ENCODE measurements around the gene EIF4E1B.

EIF4E1B gene

DNA sequence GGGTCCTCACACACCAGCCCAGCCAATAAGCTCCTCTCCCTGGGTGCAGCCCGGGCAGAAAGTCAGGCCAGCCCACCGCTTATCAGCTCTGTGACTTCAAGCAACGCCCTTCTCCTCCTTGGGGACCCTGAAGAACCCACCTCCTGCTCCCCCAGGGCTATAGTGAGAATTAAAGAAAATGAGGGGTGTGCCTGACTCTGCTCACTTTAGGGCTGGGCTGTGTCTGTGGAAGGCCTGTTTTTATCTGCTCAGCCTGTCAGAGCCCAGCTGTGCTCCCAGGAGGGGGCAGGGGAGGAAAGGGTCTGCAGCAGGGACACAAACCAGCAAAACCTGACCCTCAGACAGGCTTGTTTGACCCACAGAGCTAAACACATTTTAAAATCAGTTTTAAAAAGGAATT, 24.4 kb upstream of the EIF4E1B start:
- DNase-seq (ENCODE audit: low read depth), result no peak

DNA sequence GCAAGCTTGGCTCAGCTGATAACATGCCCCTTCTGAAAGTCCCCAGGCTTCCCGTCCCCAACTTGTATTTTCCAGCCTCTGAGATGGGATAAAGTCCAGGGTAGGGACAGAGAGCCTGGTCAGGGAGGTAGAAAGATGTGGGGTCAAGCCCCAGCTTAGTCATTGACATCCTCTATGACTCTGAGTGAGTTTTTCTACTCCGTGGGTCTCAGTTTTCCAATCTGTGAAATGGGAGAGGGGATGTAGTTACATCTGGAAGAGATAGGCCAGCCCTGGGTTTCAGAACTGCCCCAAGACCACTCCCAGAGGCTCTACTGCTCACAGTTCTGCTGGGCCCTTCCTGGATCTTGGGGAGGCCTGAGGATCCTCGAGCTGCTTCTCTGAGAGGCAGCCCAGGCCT, 23.6 kb upstream of the EIF4E1B start:
- no peak for DNase-seq (ENCODE audit: low read depth)

DNA sequence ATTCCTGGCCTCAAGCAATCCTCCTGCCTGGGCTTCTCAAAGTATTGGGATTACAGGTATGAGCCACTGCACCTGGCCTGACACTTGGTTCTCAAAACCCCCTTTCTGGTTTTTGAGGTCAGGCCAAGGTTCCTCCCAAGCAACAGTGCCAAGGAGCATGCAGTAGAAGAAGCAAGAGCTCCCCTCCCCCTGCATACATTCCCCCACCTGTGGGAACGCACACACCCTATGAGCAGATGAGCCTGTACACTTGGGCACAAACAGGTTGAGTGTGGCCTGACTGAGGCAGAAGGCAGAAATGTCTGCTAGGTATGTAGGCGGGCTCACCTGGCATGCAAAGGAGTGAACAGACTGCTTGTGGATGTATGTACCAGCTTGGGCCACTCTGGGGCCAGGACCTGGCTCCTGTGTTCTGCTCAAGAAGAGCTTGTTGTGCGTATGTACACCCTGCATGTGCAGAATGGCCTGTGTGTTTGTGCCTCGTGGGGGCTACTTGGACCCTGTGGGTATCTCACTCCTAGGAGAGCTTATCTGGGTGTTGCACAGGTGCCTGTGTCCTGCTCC, 22.3 kb upstream of the EIF4E1B start:
- no peak for DNase-seq (ENCODE audit: low read depth)

DNA sequence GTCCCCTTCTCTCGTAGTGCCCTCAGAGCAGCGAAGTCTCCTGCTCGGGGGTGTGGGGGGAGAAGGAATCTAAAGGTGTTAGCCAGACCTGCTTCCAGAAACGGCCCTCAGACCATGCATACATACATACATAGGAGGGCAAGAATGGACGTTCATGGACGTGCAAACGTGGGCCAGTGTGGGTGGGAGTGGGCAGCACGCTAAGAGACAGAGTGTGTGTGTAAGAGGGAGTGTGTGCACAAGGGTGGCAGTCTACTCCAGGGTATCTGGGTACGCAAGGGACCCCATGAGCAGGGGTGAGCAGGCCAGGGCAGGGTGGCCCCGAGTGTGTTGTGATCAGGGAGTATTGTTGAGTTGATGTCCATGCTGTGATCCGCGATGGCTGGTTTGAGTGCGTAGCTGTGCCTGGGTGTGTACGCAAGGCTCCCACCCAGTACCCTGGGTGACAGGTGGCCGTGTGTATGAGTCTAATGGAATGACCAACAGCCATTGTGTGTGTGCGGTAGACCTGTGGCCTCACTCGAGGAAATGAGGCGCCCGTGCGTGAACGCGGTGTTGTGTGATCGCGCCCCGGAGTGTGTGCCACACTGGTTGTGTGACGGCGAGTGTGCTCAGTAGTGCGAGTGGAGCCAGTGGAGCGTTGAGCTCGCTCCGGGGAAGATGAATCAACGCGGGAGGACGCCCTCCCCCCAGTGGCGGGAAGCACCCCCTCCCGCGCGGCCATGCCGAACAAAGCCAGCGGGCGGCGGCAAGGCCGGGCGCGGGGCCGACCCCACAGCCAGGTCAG, 21.3 kb upstream of the EIF4E1B start:
- no peak for DNase-seq (ENCODE audit: low read depth)

DNA sequence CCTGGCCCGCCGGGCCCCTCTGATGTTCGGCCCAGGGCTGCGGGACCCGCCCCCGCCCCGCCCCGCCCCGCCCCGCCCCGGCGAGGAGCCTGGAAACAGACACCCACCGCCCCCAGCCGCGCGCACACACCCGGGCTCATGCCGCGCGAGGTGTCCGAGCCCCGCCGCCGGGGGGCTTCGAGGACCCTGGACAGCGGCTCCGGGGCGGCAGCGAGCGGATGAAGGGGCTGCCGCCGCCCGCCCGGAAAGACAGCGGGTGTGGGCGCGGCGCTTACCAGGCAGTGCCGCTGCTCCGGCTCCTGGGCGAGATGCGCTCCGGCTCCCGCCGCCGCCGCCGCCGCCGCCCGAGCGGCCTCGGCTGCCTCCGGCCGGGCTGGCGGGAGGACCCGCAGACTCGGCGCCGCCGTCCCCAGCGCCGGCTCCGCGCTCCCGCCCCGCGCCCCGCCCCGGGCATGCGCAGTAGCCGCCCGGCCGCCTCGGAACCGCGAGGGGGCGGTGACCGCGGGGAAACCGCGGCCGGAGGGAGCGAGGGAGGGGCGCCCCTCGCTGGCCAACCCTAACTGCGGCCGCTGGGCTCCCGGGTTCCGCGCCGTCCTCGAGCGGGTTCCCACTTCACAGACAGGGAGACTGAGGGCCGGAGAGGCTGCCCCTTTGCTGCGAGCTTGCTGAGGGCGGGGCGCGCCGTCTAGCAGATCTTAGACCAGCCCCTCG, 20.6 kb upstream of the EIF4E1B start, which contains the start of gene GPRIN1:
GPRIN1 (minus strand) TSS at position 433 of the 711 bp plus-strand sequence. CDS start 10,322 bp downstream, outside the sequence.
- DNase-seq (ENCODE audit: low read depth), result no peak

DNA sequence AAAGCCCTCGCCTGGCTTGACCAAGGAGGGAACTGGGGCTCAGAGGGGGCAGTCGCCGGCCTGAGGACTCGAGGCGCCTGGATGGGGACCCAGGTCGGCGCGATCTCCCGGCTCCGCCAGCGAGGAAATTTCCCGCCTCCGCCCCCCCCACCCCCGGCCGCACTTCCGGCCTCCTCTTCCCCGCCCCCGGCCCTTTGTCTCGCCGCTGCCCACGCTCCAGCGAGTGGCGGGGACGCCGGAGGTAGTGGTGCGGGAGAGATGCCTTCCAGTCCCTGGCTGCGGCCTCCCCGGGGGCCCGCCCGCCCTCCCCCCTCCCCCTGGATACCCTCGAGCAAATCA, 20.1 kb upstream of the EIF4E1B start:
- DNase-seq (ENCODE audit: low read depth), result no peak

DNA sequence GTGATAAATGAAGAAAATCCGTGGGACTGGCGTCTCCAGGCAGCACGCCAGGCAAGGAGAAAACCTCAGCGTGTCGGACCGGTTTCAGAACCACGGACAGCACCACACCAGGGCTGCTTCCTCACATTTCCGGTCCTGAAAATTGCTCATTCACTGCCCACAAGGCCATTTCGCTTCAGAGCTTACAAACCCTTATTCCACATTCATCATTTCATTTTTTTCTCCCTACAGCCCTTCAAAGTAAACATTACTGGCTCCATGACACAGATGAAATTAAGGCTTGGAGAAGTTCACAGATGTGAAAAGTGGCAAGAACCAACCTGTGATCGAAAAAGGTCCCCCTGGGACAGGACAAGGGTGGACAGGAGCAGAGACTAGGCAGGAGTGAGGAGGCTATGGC, 19.0 kb upstream of the EIF4E1B start:
- DNase-seq (ENCODE audit: low read depth), result peak; percentile 9

DNA sequence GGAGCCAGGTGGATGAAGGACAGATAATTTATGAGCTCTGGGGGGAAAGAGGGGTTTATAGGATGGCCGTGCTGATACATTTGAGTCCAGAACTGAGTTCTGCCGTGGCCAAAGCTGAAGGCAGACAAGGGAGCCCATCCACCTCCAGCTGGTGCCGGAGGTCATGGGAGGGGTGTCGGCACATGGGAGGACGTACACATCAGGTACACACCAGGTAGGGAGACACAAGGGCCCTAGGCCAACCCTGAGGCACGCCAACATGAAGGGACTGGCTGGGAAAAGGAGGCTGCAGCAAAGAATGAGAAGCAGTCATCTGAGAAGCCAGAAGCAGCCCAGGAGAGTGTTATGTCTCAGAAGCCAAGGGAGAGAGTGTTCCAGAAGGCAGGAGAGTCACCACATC, 18.5 kb upstream of the EIF4E1B start:
- DNase-seq (ENCODE audit: low read depth), result no peak

DNA sequence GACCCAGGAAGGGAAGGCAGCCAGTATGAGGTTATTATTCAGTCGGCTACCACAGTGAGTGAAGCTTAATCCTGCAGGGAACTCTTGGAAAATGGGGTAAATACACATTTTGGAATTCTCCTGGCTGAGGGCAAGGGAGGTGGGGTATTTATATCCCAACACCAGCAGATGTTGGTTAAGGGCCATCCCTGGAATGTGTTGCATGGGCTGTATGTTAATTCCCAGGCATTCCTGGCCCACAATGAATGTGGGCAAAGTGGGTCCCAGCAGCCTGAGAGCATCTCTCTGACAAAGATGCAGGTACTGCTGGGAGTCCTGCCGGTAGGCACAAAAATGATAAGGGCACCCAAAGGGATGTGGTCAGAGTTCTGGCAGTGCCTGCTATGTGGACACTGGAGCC, 17.6 kb upstream of the EIF4E1B start:
- DNase-seq (ENCODE audit: low read depth), result no peak

DNA sequence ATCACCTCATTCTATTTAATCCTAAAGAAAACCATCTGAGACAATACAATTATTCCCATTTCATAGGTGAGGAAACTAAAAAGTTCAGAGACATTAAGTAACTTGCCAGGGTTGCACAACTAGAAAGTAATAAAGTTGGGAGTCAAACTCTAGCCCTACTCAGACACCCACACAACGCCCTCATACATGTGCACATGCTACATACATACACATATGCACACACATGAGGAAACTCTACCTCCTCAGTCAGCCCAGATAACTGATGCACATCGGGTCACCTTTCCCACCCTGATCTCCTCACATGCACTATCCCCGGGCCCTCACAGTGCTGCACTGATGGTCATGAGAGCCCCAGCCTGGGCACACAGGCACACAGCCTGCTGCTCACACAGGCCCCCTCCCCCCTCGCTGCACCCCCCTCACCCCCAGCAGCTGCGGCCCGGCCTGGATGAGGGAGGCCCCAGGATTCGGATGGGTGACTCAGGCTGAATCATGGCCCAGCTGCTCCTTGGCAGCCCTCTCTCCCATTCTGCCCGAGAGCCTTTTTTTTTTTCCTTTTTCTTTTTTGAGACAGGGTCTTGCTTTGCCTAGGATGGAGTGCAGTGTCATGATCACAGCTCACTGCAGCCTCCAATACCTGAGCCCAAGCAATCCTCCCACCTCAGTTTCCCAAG, 15.5 kb upstream of the EIF4E1B start:
- DNase-seq (ENCODE audit: low read depth), result peak; percentile 12

DNA sequence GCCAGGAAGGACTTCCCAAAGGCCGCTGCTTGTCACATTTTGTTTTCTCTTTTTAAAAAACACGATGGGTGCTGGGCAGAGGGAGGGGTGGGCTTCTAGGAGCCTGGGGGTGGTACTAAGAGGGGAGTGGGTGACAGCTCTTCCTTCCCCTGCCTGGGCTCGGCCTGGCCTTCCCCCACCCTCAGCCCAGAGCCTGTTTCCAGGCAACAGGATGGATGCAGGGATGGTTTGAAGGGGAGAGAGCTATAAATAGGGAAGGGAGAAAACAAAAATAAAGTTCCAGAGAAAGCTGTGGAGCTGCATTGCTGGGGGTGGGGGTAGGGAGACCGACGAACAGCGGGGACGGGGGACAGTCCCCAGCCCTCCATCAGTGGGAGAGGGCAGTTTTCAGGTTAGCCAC, 14.0 kb upstream of the EIF4E1B start:
- no peak for DNase-seq (ENCODE audit: low read depth)

DNA sequence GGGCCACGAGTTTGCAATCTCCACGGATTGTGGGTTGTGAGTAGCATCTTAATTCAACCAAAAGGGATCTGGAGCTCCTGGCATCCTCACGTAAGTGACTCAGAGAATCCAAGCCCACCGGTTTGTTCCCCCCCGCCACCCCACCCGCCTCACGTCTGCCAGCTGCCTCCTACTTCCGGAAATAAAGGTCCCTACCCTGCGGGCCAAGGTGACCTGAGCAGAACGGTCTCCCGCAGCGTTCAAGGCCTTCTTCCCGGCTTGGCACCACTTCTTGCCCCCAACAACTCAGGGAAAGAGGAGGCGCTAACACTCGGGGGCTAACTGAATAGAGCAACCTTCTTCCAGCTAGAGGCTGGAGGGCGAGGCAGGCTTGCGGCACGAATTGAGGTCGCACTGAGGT, 11.7 kb upstream of the EIF4E1B start:
- no peak for DNase-seq (ENCODE audit: low read depth)

DNA sequence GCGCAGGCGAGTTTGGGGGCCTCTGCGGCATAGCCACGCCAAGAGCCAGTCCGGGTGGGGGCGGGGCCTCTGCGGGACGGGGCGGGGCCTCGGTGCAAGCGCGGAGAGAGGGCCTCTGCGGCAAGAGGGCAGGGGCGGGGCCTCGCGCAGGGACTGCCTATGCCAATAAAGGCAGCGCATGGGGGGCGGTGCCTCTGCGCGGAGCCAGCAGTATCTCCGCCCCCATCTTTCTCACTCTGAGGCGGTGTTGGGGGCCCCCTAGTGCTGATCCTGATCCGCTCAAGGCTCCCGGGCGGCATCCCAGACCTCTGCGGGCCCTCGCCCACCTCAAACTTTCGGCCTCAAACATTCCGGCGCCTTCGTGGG, 11.3 kb upstream of the EIF4E1B start:
- DNase-seq (ENCODE audit: low read depth), result no peak

DNA sequence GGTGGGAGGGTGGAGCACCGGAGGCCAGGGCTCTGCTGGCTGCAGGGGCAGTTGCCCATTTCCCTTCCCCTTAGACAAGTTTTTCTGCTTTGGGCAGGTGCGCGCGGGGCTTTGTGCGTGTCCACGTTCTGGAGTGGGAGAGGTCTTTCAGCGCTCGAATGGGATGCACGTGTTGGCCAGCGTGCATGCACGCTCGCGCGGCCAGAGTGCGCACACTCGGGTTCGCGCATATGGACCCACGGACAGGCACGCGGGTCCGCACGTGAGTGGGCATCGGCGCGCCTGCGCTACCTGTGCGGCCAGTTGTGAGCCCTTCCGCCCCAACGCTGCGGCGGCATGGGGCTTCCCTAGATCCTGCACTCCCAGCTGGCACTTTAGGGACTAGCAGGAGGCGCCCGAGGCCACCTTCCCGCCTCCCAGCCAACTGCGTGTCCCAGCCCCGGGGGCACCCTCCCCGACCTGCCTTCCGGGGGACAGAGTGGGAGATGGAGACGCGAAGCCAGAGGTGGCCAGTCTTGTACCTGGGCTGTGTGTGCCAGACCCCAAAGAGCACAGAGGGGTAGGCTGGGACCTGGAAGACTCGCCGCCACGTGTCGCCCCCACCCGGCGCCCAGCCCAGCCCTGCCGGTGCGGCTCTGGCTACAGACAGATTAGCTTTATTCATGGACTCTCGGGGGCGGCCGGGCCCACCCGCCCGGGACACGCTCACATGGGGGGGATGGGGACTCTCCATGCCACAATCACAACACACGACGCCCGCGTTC, 10.7 kb upstream of the EIF4E1B start:
- no peak for DNase-seq (ENCODE audit: low read depth)

DNA sequence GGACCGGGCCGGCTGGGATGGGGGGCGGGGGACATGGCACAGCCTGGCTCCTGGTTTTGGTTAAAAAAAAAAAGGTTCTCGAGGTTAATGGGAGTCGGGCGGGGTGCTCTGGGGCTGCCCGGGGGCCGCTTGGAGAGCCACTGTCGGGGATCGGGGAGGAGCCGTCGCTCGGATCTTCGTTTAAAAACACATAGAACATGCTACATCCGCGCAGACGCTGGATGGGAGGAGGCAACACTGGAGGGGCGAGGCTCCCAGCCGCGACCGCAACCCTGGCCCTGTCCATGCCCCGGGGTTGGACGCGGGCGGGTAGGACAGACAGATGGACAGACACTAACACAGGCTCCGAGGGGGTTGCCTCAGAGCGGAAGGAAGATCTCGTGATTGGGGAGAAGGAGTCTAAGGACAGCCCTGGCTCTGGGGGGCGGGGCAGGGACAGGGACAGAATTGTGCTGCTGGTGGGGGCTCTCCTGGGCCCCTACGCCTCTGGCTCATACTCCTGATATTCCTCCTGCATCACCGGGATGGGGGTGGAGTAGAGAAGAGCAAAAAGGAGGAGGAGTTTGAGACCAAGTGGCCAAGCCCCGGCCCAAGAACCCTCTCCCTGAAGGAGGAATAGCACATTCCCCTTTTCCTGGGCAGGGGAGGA, 10.0 kb upstream of the EIF4E1B start:
- DNase-seq (ENCODE audit: low read depth), result no peak

DNA sequence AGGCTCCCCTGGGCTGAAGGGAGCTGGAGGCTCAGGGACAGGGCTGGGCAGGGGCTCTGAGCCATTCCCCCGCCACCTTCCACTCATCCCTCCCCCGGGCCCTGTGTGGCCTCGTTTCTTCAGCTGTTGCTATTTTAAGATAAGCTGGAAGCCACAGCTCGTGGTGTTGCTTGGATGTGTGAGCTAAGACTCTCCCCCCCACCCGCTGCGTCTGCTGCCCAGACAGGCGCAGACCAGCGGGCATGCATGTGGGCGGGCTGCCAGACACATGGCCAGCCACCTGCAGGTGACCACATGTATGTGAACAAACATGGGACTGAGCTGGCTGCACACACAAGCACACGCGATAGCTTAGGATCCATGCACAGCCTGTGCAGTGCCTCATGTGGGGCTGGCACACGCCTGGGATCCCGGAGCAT, 8.8 kb upstream of the EIF4E1B start:
- no peak for DNase-seq (ENCODE audit: low read depth)

DNA sequence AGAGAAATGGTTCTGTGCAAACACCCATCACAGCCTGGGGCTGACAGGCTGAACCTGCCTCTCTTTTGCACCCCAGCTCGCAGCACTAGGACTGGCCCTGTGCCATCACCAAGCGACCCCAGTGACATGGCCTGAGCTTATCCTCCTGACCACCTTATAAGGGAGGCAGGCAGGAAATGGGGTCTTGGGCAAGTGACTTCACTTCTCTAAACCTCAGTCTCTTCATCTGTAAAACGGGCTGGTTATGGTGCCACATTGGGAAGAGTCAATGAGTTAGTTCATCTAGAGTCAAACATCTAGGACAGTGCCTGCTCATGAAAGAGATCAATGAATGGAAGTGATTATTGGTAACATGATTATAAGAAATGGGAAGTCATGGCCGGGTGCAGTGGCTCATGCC, 6.3 kb upstream of the EIF4E1B start:
- DNase-seq (ENCODE audit: low read depth), result no peak

DNA sequence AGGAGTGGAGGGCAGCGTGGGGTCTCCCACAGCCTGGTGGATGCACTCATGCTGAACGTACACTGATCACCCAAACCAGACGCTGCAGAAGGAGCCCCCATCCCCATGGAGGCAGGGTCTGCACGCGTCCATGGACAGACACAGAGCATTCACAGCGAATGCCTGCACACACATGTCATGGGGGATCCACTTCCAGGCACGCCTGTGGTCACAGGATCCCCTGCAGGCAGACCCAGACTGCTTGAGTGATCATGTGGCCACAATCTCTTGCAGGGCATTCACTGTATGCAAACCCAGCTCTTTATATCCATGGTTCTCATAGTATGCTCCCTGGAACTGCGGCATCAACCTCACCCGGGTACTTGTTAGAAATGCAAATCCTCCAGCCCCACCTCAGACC, 5.5 kb upstream of the EIF4E1B start:
- no peak for DNase-seq (ENCODE audit: low read depth)

DNA sequence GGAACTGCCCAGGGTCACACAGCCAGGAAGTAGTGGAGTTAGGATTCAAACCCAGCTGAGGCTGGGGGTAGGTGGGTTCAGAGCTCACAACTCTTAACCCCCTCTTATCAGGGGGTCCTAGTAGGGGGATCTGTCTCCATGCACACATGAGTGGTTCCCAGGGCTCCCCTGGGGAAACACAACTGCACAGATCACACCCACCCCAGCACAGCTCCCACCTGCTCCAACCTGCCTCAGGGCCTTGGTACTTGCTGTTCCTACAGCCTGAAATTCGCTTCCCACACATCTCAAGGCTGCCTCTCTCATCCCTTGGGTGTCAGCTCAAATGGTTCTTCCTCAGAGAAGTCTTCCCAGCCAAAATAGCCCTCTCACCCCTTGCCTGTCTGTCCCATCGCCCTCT, 5.0 kb upstream of the EIF4E1B start:
- DNase-seq (ENCODE audit: low read depth), result no peak

DNA sequence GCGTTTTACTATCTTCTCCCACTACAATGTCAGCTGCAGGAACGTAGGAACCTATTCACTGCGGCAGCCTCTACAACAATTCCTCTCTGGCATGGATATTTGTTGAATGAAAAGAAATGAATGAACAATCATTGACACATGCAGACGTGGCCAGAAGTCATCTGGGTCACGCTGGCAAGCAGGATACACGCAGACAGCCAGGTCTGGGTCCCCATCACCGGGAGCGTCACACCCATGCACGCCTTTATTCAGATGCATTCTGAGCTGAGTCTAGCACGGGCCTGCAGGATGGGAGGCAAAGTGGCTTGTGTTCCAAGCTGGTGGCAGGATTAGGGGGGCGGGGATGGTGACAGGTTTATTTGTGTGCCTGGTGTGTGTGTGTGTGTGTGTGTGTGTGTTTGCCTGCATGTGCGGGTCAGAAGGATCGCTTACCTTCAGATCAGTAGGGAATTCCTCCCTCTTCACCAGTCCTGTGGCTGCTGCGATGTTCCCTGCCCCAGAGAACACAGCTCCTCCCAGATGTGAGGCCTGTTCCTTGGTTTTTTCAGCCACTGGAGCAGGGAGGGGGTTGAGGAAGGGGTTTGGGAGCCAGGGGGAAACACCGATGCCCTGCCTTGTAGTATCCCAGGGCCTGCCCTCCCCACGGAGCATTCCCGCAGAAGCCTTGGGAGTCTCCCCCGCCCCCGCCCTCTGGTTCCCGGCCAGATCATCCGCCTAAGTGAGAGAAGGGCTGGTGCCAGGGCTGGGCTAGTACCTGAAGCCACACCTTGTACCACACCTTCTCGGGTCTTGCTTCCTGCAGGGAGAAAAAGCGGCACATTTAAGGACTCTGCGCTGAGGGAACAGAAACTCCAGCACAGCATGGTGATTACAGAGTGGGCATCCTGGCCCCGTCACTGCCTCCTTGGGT, 4.3 kb upstream of the EIF4E1B start:
- no peak for DNase-seq (ENCODE audit: low read depth)

DNA sequence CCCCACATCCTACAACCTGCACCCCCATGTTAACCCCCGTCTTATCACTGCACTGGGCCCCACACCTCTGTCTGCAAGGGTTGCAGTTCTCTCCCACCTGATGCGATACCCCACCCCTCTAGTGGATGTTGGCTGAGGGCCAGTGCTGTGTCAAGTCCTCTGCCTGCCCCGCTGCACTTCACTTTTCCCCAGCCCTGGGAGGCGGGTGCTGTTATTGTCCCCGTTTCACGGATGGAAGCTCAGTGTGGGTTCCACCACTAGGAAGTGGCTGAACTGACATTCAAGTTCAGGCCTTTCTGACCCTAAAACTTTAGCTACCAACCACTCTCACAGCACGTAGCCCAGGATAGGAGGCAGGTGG, 3.6 kb upstream of the EIF4E1B start:
- no peak for DNase-seq (ENCODE audit: low read depth)

Data from HS-27A (cell line).